Measurements from ENCODE around the gene ARHGAP22. TPM values are rescaled to one million over a fixed set of nuclear protein-coding genes. Genes with fewer than 3 reads are reported as not detected.

The ARHGAP22 gene
- total RNA-seq, 1 donor from 2014 or later, result 3.8 TPM

GRCh38 chr10:48608976-48609375 lies 4.1 kb upstream of the ARHGAP22 start:
- Mint-ChIP-seq H3K27ac (no peak overlapping the region), H3K9me3 (ENCODE audit: low read depth) (no peaks in the 10 kb centered on the region), H3K4me3 (ENCODE audit: low read depth) (no peak overlapping the region), H3K27me3 (peaks cover 53% of the 10 kb centered on the region), H3K4me1 (ENCODE audit: low read depth) (no peaks in the 10 kb centered on the region), H3K36me3 (ENCODE audit: insufficient read depth) (no peaks in the 10 kb centered on the region)
- DNase-seq (ENCODE audit: low spot score, unreplicated experiment), result no peak
- TF ChIP-seq, protein P1, sequence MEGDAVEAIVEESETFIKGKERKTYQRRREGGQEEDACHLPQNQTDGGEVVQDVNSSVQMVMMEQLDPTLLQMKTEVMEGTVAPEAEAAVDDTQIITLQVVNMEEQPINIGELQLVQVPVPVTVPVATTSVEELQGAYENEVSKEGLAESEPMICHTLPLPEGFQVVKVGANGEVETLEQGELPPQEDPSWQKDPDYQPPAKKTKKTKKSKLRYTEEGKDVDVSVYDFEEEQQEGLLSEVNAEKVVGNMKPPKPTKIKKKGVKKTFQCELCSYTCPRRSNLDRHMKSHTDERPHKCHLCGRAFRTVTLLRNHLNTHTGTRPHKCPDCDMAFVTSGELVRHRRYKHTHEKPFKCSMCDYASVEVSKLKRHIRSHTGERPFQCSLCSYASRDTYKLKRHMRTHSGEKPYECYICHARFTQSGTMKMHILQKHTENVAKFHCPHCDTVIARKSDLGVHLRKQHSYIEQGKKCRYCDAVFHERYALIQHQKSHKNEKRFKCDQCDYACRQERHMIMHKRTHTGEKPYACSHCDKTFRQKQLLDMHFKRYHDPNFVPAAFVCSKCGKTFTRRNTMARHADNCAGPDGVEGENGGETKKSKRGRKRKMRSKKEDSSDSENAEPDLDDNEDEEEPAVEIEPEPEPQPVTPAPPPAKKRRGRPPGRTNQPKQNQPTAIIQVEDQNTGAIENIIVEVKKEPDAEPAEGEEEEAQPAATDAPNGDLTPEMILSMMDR (IDR thresholded peaks at IDR 0.05; ENCODE audit: unreplicated experiment), result no peak

DNA sequence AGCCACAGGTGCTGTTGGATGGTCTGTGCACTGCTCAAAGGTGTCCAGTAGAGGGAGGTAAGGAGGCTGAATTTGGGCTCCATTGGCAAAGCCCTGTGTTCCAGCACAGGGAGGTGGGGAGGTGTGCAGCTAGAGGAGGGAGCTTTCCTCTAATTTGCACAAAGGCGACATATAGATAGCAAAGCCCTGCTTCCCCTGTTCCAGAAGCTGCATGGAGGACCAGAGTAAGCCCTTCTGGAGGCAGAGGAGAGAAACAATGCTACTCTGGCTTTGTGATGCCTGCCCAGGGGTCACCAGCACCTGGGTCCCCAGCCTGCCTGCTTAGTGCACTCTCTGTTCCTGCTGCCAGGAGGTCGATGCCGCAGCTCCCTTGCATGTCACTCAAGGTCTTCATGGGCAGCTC lies 3.4 kb upstream of the ARHGAP22 start:
- H3K4me1 Mint-ChIP-seq (ENCODE audit: low read depth), result no peaks in the 10 kb centered on the region

GRCh38 chr10:48607356-48608278 lies 2.7 kb upstream of the ARHGAP22 start:
- Mint-ChIP-seq H3K27ac (no peak overlapping the region), H3K36me3 (ENCODE audit: insufficient read depth) (no peaks in the 10 kb centered on the region), H3K4me1 (ENCODE audit: low read depth) (no peaks in the 10 kb centered on the region), H3K4me3 (ENCODE audit: low read depth) (no peak overlapping the region), H3K9me3 (ENCODE audit: low read depth) (no peaks in the 10 kb centered on the region), H3K27me3 (peaks cover 57% of the 10 kb centered on the region)
- no peak for DNase-seq (ENCODE audit: low spot score, unreplicated experiment)
- TF ChIP-seq, protein P1 (IDR thresholded peaks at IDR 0.05; ENCODE audit: unreplicated experiment), result no peak

More for the DNA sequence above, 3.4 kb upstream of the ARHGAP22 start:
- Mint-ChIP-seq H3K4me3 (ENCODE audit: low read depth) (no peak overlapping the region), H3K36me3 (ENCODE audit: insufficient read depth) (no peaks in the 10 kb centered on the region), H3K27ac (no peak overlapping the region), H3K27me3 (peaks cover 59% of the 10 kb centered on the region), H3K9me3 (ENCODE audit: low read depth) (no peaks in the 10 kb centered on the region)
- peak; percentile 26 for DNase-seq (ENCODE audit: low spot score, unreplicated experiment)
- TF ChIP-seq, protein P1 (IDR thresholded peaks at IDR 0.05; ENCODE audit: unreplicated experiment), result peak; percentile 65

DNA sequence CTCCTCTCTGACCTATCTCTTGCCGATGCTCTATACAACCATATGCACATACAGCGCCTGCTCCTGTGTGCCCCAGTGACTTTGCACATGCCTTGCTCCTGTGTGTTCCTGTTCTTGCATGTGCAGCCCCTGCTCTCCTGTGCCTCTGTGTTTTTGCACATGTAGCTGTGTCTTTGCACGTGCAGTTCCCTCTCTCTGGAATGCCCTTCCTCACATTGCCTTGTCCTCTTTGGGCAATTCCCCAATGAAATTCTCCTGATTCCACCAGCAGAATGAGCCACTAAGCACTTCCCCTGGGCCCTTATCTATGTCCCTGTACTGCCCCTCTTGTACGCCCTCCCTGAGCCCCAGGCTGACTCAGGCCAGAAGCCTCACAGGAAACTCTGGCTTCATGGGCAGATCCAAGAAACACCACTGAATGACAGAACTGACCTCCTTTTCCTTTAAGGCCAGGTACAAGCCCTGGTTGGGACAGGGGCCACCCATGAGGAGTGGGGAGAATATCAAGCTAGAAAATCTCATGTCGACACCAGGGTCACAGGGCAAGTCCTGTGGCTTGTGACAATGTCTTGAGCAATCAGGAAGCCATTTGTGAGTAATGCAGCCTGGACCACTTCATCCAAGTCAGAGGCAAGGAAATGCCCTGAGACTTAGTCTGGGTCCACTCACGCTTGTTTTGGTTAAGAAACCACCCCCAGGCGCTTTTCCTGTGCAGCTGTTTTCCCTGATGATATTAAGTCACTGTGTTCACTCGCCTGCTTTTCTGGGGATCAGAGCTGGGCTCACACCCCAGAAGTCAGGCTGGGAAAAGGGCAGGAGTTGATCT lies 1.9 kb upstream of the ARHGAP22 start:
- TF ChIP-seq, protein P1 (IDR thresholded peaks at IDR 0.05; ENCODE audit: unreplicated experiment), result no peak
- Mint-ChIP-seq H3K27ac (no peak overlapping the region), H3K4me1 (ENCODE audit: low read depth) (no peaks in the 10 kb centered on the region), H3K36me3 (ENCODE audit: insufficient read depth) (no peaks in the 10 kb centered on the region), H3K4me3 (ENCODE audit: low read depth) (no peak overlapping the region), H3K27me3 (peaks cover 56% of the 10 kb centered on the region), H3K9me3 (ENCODE audit: low read depth) (no peaks in the 10 kb centered on the region)
- no peak for DNase-seq (ENCODE audit: low spot score, unreplicated experiment)
